Measurements from ENCODE around the gene SYNPO.

The SYNPO gene

GRCh38 chr5:150640311-150641005, at the start of gene SYNPO:
SYNPO (plus strand) TSS chr5:150640660; CDS start chr5:150648276, 7,616 bp downstream.
- DNase-seq (ENCODE audit: low spot score), result peak; percentile 88

GRCh38 chr5:150590979-150591695, 49.3 kb upstream of the SYNPO start:
- DNase-seq (ENCODE audit: low spot score), result no peak

- no peak for DNase-seq (ENCODE audit: low spot score)
Observed at GRCh38 chr5:150593593-150593992, 46.9 kb upstream of the SYNPO start.

- DNase-seq (ENCODE audit: low spot score), result no peak
Observed at GRCh38 chr5:150593996-150594395, 46.5 kb upstream of the SYNPO start.

GRCh38 chr5:150595466-150596031, 44.9 kb upstream of the SYNPO start:
- no peak for DNase-seq (ENCODE audit: low spot score)

- no peak for DNase-seq (ENCODE audit: low spot score)
Observed at GRCh38 chr5:150596313-150596712, 44.1 kb upstream of the SYNPO start.

- no peak for DNase-seq (ENCODE audit: low spot score)
Observed at GRCh38 chr5:150596826-150597225, 43.6 kb upstream of the SYNPO start.

GRCh38 chr5:150598006-150598405, 42.5 kb upstream of the SYNPO start:
- no peak for DNase-seq (ENCODE audit: low spot score)

- no peak for DNase-seq (ENCODE audit: low spot score)
Observed at GRCh38 chr5:150598821-150599273, 41.6 kb upstream of the SYNPO start.

- no peak for DNase-seq (ENCODE audit: low spot score)
Observed at GRCh38 chr5:150599281-150599680, 41.2 kb upstream of the SYNPO start.

- DNase-seq (ENCODE audit: low spot score), result peak; percentile 83
Observed at GRCh38 chr5:150599917-150600511, 40.4 kb upstream of the SYNPO start.

GRCh38 chr5:150600616-150601490, 39.6 kb upstream of the SYNPO start:
- peak; percentile 71 for DNase-seq (ENCODE audit: low spot score)

GRCh38 chr5:150601491-150602345, 38.7 kb upstream of the SYNPO start:
- DNase-seq (ENCODE audit: low spot score), result no peak

GRCh38 chr5:150603052-150603451, 37.4 kb upstream of the SYNPO start:
- DNase-seq (ENCODE audit: low spot score), result no peak

GRCh38 chr5:150603491-150603890, 37.0 kb upstream of the SYNPO start:
- DNase-seq (ENCODE audit: low spot score), result no peak

- DNase-seq (ENCODE audit: low spot score), result no peak
Observed at GRCh38 chr5:150604010-150604409, 36.5 kb upstream of the SYNPO start.

GRCh38 chr5:150604894-150605440, 35.5 kb upstream of the SYNPO start:
- DNase-seq (ENCODE audit: low spot score), result no peak

- DNase-seq (ENCODE audit: low spot score), result no peak
Observed at GRCh38 chr5:150605546-150605945, 34.9 kb upstream of the SYNPO start.

- DNase-seq (ENCODE audit: low spot score), result no peak
Observed at GRCh38 chr5:150606476-150606875, 34.0 kb upstream of the SYNPO start.

- DNase-seq (ENCODE audit: low spot score), result no peak
Observed at GRCh38 chr5:150607105-150607504, 33.4 kb upstream of the SYNPO start.
